Keratinocyte (primary cell): Measurements from ENCODE around the gene LARGE1. TPM values are rescaled to one million over a fixed set of nuclear protein-coding genes. Genes with fewer than 3 reads are reported as not detected.

Experiments used
- DNase-seq: peaks from one replicate; pipeline ENCODE4 v3.0.0-alpha.2; 2011; ENCODE audit warnings: low read depth, missing footprints, low spot score
- FAIRE-seq: peaks from 2 replicates; lab custom pipeline; 2011; peaks lifted over from hg19 to GRCh38; lab: Jason Lieb, UNC
- H2AFZ ChIP-seq: 2 replicates; pipeline ENCODE4 v1.6.0; 2012; ENCODE audit warnings: low read length, control low read depth, inconsistent platforms; ENCODE audit not compliant: control insufficient read depth
- H3K27ac ChIP-seq: 2 replicates; pipeline ENCODE4 v1.5.1; 2011; ENCODE audit warnings: low read length; ENCODE audit not compliant: control insufficient read depth, insufficient read depth
- H3K27me3 ChIP-seq: 3 replicates; pipeline ENCODE4 v1.6.0; 2011; ENCODE audit warnings: low read length; ENCODE audit not compliant: control insufficient read depth, insufficient read depth; ENCODE audit errors: extremely low read depth
- H3K36me3 ChIP-seq, 2 experiments: 2 replicates in 1 of 2; 3 replicates in 1 of 2; pipeline ENCODE4 v1.5.1; 2011; ENCODE audit warnings: low read length in 2 of 2, mild to moderate bottlenecking in 1 of 2; ENCODE audit not compliant: control insufficient read depth in 2 of 2, insufficient read depth in 2 of 2; ENCODE audit errors: extremely low read depth in 1 of 2
- H3K4me1 ChIP-seq: 3 replicates; pipeline ENCODE4 v1.5.1; 2011; ENCODE audit warnings: low read length; ENCODE audit not compliant: control insufficient read depth, insufficient read depth; ENCODE audit errors: extremely low read depth
- H3K4me2 ChIP-seq: 3 replicates; pipeline ENCODE4 v1.6.0; 2011; ENCODE audit warnings: low read depth, low read length; ENCODE audit not compliant: control insufficient read depth, insufficient read depth; ENCODE audit errors: extremely low read depth
- H3K4me3 ChIP-seq, 3 experiments: fragments of 200-600 bp in 1 of 3; sonication (generic) in 1 of 3; 2 replicates in 2 of 3; 3 replicates in 1 of 3; pipeline ENCODE4 v1.5.1; 2011 to 2016; ENCODE audit warnings: low read length in 3 of 3, mild to moderate bottlenecking in 3 of 3, control low read depth in 2 of 3, inconsistent platforms in 1 of 3, low read depth in 1 of 3, mixed read lengths in 1 of 3, mixed run types in 1 of 3, moderate library complexity in 1 of 3; ENCODE audit not compliant: control insufficient read depth in 2 of 3, insufficient read depth in 2 of 3; ENCODE audit errors: extremely low read depth in 1 of 3
- H3K79me2 ChIP-seq: 2 replicates; pipeline ENCODE4 v1.6.0; 2012; ENCODE audit warnings: low read length; ENCODE audit not compliant: control insufficient read depth, insufficient read depth
- H3K9ac ChIP-seq: 3 replicates; pipeline ENCODE4 v1.6.0; 2011; ENCODE audit warnings: low read length; ENCODE audit not compliant: control insufficient read depth, insufficient read depth; ENCODE audit errors: extremely low read depth
- H3K9me1 ChIP-seq: 3 replicates; pipeline ENCODE4 v1.6.0; 2011; ENCODE audit warnings: low read length; ENCODE audit not compliant: control insufficient read depth, insufficient read depth; ENCODE audit errors: extremely low read depth
- H3K9me3 ChIP-seq: 2 replicates; pipeline ENCODE4 v1.5.1; 2012; ENCODE audit warnings: low read depth, low read length; ENCODE audit not compliant: control insufficient read depth
- H4K20me1 ChIP-seq: 3 replicates; pipeline ENCODE4 v1.6.0; 2011; ENCODE audit warnings: low read length; ENCODE audit not compliant: control insufficient read depth, insufficient read depth; ENCODE audit errors: extremely low read depth
- CTCF ChIP-seq, 3 experiments: IDR thresholded peaks in 1 of 3; conservative IDR thresholded peaks in 1 of 3; optimal IDR thresholded peaks in 1 of 3; 2 replicates in 2 of 3; 3 replicates in 1 of 3; pipeline versions ENCODE3 to v1.5.1; 2011; ENCODE audit warnings: low read length in 3 of 3, mild to moderate bottlenecking in 3 of 3, moderate library complexity in 2 of 3, control low read depth in 1 of 3, inconsistent platforms in 1 of 3; ENCODE audit not compliant: insufficient read depth in 2 of 3; ENCODE audit errors: extremely low read depth in 1 of 3
- EZH2 ChIP-seq: IDR thresholded peaks from one replicate; pipeline ENCODE4 v1.6.1; 2012; ENCODE audit warnings: inconsistent platforms, mild to moderate bottlenecking, low read length, moderate library complexity
- dilution Hi-C: fragments of 300-500 bp; cut with MboI; formaldehyde crosslinking; loops from one replicate; pipeline ENCODE4 v1.7.0; 2020; ENCODE audit warnings: low sequenced_read_pairs; ENCODE audit not compliant: extremely low pct_ligation_motif_present
- polyA plus RNA-seq, 5 experiments: library from polyadenylated mRNA; depleted of rRNA in 3 of 5; stranded (reverse) in 3 of 5; stranded (forward) in 1 of 5; unstranded in 1 of 5; fragments of >200 nt; gene quantifications; 1 replicate in 1 of 5; 2 replicates in 3 of 5; 3 replicates in 1 of 5; pipeline versions ENCODE4 v1.2.1 to v1.2.3, GENCODE V29; 2011 to 2012; ENCODE audit warnings: missing spikeins in 2 of 5, low read depth in 1 of 5, low replicate concordance in 1 of 5

LARGE1 gene
- polyA plus RNA-seq, 1 donor (not counting 4 experiments of a cell fraction or from before 2014, with no cell fraction given) = 4.5 TPM

GRCh38 chr22:33535937-33536875, 384.1 kb downstream of the LARGE1 start:
- TF ChIP-seq EZH2 = no peak
- TF ChIP-seq CTCF (optimal IDR thresholded peaks at IDR 0.05 in 1 of 3, IDR thresholded peaks at IDR 0.05 in 1 of 3, conservative IDR thresholded peaks at IDR 0.05 in 1 of 3; ENCODE audit: extremely low read depth in 1 of 3, insufficient read depth in 2 of 3, low read length in 3 of 3) = no peak
- Histone ChIP-seq H2AFZ (no peak overlapping the region), H3K4me1 (no peaks in the 10 kb centered on the region), H3K36me3 (no peaks in the 10 kb centered on the region), H3K9me3 (no peaks in the 10 kb centered on the region), H3K4me2 (no peak overlapping the region), H3K9ac (no peak overlapping the region), H3K4me3 (no peak overlapping the region), H3K27ac (no peak overlapping the region), H3K9me1 (no peaks in the 10 kb centered on the region), H3K27me3 (no peaks in the 10 kb centered on the region), H4K20me1 (no peaks in the 10 kb centered on the region), H3K79me2 (no peaks in the 10 kb centered on the region)
- dilution Hi-C loops = no loop called here
- FAIRE-seq = no peak
- no peak for DNase-seq

- Histone ChIP-seq H3K4me3 (no peak overlapping the region), H3K9me1 (no peaks in the 10 kb centered on the region), H2AFZ (no peak overlapping the region), H3K27me3 (no peaks in the 10 kb centered on the region), H3K4me1 (no peaks in the 10 kb centered on the region), H3K9me3 (no peaks in the 10 kb centered on the region), H3K79me2 (no peaks in the 10 kb centered on the region), H4K20me1 (no peaks in the 10 kb centered on the region), H3K4me2 (no peak overlapping the region), H3K36me3 (no peaks in the 10 kb centered on the region), H3K27ac (no peak overlapping the region), H3K9ac (no peak overlapping the region)
- FAIRE-seq = no peak
- TF ChIP-seq EZH2 (no peak), CTCF (optimal IDR thresholded peaks at IDR 0.05 in 1 of 3, IDR thresholded peaks at IDR 0.05 in 1 of 3, conservative IDR thresholded peaks at IDR 0.05 in 1 of 3; ENCODE audit: extremely low read depth in 1 of 3, insufficient read depth in 2 of 3, low read length in 3 of 3) (no peak)
- no peak for DNase-seq
- dilution Hi-C loops = no loop called here
These were observed 390.7 kb downstream of the LARGE1 start for GRCh38 chr22:33529424-33530113.
